ENCODE measurements around the gene PRDM16.

DNA sequence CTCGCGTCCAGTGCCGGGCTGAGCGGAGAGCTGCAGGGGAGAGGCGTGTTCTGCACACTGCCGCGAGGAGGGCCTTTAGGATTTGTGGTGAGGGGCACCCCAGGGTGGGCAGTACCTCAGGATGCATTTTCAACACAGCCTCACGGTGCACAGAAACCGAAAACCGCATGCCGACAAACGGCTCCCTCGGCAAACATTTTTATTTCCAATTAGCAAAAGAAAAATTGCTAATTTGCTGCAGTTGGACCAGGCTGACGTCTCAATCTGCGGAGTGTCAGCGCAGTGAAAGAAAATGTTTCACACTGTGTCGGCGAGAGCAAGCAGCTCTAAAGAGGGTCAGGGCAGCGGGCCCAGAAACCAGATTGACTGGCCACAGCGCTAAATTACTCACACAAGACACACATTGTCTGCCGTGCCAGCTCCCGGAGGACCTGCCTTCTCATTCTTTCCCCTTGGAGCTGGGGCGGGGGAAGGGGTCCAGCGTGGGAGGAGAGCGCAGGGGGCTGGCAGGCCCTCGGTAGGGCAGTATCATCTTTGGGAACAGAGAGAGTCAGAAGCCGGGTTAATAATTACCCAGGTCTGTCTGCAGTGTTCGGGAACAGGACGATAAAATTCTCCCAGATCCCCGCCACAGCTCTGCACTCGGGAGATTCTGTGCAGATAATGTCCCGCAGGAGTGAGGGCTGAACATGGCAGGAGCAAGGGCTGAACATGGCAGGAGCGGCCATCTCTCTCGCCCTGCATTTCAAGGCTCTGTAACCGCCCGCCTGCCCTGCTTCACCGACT is 150.2 kb downstream of the PRDM16 start:
- TF ChIP-seq, protein P1, sequence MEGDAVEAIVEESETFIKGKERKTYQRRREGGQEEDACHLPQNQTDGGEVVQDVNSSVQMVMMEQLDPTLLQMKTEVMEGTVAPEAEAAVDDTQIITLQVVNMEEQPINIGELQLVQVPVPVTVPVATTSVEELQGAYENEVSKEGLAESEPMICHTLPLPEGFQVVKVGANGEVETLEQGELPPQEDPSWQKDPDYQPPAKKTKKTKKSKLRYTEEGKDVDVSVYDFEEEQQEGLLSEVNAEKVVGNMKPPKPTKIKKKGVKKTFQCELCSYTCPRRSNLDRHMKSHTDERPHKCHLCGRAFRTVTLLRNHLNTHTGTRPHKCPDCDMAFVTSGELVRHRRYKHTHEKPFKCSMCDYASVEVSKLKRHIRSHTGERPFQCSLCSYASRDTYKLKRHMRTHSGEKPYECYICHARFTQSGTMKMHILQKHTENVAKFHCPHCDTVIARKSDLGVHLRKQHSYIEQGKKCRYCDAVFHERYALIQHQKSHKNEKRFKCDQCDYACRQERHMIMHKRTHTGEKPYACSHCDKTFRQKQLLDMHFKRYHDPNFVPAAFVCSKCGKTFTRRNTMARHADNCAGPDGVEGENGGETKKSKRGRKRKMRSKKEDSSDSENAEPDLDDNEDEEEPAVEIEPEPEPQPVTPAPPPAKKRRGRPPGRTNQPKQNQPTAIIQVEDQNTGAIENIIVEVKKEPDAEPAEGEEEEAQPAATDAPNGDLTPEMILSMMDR (IDR thresholded peaks at IDR 0.05), result no peak
- TF ChIP-seq POLR2A (IDR thresholded peaks at IDR 0.05), result no peak

Measured in thyroid gland (tissue), 4 donors.